ENCODE measurements around the gene LPIN1.

Gene LPIN1

DNA sequence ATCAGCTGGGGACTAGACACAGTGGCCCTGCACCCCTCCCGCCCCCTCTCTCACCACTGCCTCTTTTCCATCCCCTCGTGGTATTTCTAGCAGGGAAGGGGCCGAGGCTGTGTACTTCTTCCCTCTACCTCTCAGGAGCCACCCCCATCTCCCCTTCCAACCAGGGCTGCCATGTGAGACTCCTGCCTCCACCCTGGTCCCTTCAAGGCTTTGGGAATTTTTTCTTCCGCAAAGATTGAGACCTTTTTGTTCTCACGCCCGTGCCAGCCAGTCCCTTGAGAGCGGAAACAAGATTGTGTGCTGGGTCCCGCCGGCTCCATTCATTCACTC, 39.1 kb downstream of the LPIN1 start:
- no peak for DNase-seq

DNA sequence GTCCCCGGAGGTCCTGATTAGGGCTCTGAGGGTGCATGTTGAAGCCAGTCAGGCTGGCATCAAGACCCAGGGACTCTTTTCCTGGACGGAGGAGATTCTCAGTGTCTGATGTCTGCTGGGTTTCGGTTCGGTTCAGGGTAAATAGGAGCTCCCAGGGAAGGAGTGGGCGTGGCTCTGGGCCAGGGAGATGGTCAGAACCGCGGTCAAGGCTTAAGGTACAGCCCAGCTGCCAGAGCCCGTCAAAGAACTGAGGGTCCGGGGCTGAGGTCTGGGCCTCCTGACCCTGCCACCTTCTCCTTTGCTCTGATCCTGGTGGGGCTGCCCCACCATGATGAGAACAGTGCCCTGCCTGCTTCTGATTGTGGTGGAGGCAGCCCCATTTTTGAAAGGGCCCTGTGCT, 39.8 kb downstream of the LPIN1 start:
- no peak for DNase-seq

DNA sequence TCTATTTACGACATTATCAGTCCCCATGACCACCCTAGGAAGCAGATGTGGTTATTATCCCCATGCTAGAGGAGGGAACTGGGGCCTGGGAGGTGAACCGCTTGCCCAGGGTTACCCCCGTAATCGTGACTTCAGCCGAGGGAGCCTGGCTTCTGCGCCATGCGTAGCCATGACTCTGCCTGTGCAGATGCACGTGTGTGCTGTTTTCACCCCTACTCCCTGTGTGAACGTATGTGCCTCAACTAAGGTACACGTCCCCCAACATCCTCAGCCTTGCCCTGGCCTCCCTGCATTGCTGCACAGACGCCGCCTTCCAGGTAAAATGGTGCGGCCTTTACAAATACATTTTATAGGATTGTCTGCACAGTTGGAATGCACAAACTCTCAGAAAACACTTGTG, 40.2 kb downstream of the LPIN1 start:
- no peak for DNase-seq

DNA sequence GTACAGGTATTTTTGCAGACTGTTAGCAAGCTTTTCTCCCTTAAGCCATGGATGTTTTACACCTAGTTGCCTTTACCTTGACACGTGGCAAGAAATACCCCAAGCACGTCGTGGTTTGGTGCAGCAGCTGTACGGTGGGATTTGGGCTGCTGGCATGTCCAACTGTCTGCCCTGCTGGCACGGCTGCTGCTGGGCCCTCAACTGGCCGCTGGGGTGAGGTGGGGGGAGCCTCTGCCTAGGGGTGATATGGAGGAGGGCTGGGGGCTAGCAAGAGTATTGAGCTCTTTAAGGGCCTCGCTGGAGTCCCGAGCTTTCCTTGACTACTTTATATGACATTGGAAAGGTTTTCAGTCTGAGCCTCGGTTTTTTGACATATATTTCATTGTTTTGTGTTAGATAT, 41.6 kb downstream of the LPIN1 start:
- DNase-seq: no peak

DNA sequence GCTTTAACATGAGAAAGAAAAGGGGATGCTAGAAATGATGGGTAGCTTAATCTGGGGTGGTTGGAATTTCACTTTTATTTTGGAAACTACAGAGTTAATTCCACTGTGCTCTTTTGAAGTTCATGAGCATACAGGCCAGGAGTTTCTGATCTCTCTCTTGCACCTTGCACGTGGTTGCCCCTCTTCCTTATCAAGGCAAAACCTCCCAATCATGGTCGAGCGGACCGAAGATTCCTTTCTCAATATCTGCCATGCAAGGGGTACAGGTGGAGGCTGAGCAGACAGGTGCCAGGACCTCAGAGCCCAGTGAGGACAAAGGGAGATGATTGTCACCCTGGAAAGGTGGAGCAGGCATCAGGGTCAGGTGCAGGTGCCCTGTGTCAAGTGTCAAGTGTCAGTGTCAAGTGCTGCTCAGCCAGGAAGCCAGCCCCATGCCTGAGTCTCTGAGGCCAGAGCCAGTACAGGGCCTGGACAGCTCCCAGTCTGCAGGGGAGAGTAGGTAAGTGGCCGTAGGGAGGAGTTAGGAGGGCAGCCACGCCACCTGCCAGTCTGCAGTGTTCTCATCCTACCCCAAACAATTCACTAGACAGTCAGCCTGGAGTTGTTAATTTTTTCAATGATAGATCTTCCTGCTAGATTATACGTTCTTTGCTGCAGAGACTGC, 42.2 kb downstream of the LPIN1 start:
- no peak for DNase-seq

DNA sequence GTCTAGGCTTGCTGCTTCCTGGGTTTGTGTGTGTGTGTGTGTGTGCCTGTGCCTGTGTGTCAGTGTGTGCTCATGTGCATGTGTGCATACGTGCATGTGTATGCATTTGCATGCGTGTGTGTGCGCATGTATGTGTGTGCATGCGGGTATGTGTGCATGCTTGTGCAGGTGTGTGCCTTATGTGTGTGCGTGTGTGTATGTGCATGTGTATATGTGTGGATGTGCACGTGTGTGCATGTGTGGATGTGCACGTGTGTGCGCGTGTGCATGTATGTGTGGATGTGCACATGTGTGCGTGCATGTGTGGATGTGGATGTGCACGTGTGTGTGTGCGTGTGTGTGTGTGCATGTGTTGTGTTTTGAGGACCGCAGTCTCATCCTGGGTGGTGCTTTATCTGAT, 42.8 kb downstream of the LPIN1 start:
- no peak for DNase-seq

DNA sequence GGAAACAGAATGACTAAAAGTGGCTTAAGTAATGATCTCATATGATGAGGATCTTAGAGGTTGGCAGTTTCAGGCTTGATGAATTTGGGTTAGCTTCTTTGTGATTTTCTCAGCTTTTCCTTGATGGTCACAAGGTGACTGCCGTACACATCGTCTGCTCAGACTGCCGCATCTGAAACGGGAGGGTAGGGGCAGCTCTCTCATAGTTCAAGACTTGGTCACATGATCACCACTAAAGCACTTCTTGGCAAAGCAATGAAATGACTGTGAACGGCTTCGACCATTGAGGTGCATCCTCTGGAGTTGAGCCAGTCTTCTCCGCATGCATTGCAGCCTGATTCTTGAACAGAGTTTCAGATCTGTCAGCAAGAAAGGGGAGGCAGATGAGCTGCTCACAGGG, 43.8 kb downstream of the LPIN1 start:
- no peak for DNase-seq

DNA sequence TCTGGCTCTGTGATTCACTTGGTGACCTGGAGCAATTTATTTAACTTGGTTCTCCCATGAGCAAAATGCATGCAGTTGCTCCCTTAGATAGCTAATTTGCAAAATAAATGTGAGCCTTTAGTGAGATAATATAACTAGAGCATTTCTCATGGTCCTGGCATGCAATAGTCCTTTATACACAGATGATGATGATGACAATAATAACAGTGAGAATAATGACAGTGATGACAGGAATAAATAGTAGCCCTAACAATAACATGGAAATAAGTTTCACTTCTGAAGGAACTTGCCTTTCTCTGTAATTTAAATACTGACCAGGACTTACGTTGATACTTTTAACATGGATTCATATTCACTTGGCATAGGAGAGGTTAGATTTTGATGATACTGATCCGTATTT, 49.2 kb downstream of the LPIN1 start:
- no peak for DNase-seq

DNA sequence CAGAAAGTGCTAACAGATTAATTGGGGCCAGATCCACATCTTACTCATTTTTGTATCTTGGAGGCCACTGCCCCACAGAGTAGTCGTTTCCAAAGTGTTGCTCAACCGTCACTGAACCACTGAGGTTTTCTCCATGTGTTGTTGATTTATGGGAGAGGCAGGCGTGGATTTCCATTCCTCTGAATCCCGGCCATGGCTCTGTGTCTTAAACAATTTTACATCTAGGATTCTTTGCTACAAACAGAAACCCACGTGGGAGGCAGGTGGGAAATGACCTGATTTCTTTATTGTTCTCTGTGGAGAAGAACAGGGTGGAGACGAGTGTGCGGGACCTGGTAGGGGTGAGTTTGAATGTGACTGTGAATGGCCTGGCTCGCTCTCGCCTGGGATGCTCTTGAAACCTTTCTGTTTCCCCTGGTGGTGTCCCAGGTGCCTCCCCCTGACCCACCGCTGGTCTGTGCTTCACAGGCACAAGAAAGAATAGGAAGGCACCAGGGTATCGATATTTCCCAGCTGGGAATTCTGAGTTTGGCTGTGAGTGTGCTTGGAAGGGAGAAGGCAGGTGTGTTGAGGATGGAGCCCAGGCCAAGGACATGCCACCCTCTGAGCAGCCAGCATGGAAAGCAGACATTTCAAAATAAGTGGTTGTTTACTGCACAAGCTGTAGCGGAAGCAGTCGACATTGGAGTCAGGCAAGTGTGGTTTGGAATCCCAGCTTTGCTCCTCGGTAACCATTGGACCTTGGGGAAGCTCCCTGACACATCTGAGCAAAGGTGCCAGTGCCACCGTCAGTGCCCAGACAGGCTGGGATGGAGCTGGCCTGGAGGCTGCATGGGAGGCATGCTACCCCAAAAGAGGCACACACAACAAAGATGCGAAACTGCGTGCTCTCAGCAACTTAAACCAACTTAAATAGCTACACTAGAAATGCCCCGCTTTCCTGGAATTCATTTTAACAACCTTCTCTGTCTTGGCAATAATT, 50.0 kb downstream of the LPIN1 start:
- no peak for DNase-seq

DNA sequence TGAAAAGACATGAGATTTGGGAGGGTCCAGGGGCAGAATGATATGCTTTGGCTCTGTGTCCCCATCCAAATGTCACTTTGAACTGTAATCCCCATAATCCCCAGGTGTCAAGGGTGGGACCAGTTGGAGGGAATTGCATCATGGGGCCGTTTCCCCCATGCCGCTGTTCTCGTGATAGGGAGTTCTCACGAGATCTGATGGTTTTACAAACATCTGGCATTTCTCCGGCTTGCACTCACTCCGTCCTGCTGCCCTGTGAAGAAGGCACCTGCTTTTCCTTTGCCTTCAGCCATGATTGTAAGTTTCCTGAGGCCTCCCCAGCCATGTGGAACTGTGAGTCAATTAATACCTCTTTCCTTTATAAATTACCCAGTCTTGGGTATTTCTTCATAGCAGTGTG, 51.4 kb downstream of the LPIN1 start:
- DNase-seq: no peak

DNA sequence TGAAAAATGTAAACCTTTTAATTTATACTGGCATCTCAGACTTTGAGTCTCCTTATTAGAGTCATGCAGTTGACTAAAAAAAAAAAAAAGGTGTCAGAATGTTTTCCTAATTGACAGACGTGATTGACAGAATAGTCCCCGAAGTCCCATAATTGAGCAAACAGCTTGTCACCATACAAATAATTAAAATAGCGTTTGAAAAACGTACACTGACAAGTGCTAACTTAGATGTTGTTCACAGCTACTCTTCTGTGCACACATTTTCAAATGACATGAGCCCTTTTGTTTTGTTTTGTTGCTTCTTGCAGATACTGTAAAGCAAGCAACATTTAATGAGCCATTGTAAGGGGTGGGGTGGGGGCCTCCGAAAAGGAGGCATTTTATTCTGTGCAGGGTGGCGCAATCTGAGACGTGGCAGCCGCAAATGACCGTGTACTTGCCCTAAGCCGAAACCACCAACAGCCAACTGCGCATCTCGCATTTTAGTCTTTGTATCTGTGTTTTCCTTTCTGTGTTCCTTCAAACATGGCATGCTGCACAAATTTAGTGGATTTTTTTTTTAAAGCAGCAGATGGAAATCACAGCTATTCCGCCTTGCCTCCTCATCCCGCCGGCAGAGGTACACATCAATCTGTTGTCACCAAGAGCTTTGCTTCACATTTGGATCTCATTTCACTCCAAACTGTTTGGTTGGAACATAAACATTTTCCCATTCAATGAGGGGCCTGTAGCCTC, 52.4 kb downstream of the LPIN1 start:
- DNase-seq: no peak

DNA sequence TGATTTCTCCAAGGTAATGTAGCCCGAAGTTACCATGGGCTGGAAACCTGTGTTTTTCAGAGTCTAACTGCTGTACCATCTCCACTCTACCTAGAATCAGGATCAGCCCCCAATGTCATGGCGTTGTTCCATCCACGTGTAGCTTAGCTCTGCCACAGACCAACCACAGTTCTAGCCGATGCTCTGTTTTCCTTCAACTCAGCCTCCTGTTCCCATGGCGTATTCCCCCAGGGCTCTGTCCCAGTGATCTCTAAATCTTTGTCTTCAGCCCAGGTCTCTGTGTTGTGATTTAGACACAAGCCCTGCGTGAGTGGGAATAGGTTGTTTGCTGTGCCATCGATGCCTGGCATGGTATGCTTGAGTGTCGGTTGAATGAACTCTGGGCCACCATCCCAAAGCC, 53.4 kb downstream of the LPIN1 start:
- DNase-seq: no peak

DNA sequence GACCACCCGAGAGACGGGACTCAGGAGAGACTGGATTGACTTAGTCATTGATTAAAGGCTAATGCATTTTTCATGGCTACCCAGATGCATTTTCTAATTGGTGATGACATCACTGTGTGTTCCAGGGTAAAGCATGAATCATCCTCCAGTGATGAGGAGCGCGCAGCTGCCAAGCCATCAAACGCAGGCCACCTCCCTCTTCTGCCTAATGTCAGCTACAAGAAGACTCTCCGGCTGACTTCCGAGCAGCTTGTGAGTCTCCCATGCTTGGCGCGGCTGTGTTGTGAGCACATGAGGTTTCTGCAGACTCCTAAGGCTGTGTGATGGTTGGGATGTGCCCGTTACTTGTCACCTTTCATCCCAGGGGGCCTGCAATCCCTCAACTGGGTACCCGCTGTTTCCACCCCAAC, 56.4 kb downstream of the LPIN1 start:
- peak in 1 of 3 donors; percentile 8 for DNase-seq

DNA sequence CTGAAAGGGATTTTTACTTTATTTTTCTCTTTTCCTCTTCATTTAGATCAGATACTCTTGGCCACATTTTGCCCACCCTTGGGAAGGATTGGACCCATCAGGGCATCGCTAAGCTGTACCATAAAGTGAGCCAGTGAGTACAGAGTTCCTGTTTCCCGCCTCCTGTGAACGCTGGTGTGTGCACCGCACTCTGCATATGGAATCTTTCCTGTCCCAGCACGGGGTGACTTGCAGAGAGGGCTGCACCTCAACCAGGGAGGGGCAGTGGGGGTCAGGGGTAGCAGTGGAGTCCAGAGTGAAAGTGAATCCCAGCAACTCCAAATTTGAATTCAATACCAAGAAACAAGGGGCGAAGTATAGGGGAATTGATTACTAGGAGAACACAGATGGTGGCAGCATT, 58.6 kb downstream of the LPIN1 start:
- no peak for DNase-seq

DNA sequence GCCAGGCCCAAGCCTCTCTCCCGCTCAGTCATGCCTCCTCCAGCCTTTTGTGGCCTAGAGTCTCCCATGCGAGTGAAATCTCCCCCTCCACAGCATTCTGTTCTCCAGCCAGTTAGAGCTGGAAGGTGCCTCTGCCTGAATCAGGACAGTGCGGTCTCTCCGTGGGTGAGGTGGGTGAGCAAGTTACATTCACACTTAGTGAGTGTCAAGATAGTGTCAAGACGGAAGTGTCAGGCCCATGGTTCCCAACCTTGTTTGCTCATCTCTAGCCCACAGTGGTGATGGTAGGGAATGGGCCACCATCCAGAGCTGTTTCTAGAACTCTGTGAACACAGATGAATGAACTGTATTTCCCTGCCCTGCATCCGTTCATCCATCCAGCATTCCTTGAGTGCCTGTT, 59.5 kb downstream of the LPIN1 start:
- no peak for DNase-seq

DNA sequence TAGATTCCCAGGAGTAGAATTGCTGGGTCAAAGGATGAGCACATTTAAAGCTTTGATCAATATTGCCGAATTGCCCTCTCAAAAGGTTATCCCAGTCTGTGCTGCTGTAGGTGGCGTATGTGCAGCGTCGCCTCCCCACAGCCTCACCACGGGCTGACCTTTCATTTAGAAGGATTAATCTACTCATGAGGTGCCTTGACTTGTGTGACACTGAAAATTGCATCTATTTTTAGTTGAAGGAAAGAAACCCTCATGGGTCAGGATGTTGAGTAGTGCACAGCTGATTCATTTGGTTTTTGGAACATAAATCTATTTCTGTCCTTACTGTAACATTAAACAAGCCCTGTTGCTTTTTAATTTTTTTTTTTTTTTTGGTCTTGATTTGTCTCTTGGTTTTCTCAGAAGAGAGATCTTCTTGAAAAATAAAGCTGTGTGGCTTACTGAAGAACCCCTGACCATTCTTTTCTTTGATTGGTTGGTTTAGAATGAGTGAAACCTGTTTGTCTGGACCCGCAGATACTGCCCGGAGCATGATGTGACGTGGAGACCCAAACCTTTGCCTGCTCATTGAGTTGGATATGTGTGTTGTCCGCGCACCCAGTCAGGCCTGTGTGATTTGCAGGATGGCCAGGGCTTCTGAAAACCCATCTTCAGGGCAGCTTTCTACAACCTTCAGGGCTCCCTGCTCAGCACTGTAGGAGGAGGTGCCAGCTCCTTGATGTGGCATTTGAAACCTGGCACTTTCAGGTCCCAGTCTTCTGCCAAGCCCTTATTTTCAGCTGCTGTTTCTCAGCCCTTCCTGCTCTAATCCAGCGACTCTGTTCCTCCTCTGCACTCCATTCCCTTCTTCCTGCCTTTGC, 61.0 kb downstream of the LPIN1 start:
- no peak for DNase-seq

DNA sequence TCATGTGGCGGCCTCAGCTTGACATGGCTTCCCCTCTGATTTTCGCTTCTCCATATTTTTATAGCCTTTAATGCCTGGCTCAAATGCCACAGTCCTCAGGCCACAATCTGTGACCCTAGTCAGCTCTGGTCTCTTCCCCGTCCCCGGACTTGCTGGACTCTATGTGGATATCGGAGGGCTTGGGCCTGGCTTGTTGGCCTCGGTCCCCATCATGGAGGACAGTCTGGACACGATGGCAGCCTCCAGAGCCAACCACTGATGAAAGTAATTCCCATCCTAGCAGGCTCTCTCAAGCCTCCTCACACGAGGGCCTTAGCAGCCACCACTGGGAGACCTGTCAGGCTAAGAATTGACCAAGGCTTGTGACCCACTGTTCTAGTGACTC, 61.6 kb downstream of the LPIN1 start:
- no peak for DNase-seq

DNA sequence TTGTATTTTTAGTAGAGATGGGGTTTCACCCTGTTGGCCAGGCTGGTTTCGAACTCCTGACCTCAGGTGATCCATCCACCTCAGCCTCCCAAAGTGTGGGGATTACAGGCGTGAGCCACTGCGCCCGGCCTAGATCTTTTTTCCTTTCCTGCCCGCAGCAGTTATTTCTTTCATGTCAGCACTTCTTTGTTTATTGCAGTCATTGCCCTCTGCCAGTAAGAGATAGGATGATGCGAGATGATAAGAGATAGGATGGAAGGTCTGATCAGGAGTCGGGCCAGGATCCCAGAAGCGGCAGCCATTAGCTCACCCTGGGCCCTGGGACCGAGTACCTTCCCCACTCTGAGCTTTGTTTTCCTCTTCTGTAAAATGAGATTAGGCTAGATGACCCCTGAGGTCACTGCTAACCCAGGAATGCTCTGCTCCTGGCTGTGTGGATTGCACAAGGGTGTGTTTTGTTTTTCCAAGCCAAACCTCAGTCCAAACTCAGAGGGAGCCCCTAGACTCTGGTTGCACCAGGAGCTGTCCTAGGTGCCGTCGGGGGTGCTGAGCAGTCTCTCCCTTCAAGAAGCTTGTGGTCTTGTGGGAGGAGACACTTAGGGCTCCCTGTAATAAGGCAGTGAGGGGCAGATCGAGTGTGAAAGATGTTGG, 63.3 kb downstream of the LPIN1 start:
- DNase-seq: no peak

DNA sequence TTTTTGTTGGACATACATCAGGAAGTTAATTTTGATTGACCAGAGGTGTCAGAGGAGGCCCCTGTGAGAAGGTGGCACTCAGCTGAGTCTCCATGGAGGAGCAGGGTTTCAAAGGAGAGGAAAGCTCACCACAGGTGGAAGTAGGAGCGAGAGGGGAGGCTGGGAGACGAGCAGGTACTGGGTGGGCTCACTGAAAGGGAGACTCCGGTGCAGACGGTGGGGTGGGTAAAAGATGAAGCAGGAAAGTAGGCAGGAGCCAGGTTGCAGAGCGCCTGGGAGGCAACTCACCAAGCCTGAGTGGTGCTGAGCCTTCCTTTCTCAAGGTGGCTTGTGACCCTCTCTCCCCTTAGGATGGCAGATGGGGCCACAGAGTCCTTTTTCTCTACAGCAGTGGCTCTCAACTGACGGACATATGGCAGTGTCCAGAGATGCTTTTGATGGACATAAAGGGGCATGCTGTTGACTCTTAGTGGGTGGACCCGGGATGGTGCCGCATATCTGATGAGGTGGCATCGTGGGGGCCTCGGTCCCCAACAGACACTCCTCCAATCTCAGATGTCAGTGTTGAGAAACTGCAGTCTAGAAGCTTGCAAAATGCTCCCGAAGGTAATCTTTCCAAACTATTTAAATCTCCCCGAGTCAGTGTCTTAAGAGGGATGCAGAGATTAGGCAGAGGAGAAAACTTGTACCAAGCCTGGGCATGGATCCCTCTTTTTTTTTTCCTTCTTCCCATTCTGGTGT, 64.0 kb downstream of the LPIN1 start:
- no peak for DNase-seq

DNA sequence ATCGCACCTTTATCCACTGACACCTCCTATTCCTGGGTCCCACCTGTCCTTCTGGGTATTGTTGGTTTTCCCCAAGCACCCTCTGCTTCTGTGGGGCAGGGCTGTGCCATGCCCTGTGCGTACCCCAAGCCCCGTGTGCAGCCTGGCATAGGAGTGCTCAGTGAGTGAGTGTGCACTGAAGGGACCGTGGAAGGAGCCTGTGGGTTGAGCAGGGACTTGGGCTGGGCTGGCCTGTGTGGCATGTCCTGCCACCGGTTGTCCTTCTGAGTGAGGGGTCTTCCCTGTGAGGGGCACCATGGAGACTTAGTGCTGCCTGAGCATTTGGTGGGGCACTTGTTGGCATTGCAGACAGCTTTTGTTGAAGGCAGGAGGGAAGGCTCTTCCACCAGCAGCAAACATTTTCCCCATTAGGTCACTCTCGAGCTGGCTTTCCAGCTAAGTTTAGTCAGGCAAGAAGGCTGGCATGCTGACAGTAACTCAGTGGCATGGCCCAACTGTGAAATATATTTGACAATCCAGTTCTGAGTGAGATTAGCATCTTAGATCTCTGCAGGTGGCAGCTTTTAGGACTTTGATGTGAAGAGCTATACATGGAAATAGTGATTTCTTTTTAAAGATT, 64.7 kb downstream of the LPIN1 start:
- DNase-seq: no peak

Measured in suppressor macrophage treated with lipopolysaccharide for 1 hour (primary cell).